HepG2 (cell line): ENCODE data around the gene NBEAL1. TPM values are rescaled to one million over a fixed set of nuclear protein-coding genes. Genes with fewer than 3 reads are reported as not detected.

ENCODE experiments used
- FOSL2 ChIP-seq: sonication (generic); formaldehyde crosslinking; IDR thresholded peaks from 2 replicates; pipeline ENCODE4 v1.4.0; 2020; ENCODE audit warnings: missing genetic modification reagents
- FOXO1 ChIP-seq: sonication (generic); formaldehyde crosslinking; IDR thresholded peaks from 2 replicates; pipeline ENCODE4 v1.4.0; 2020; ENCODE audit warnings: missing genetic modification reagents
- FOXP4 ChIP-seq: sonication (generic); formaldehyde crosslinking; IDR thresholded peaks from 2 replicates; pipeline ENCODE4 v1.4.0; 2020; ENCODE audit warnings: missing genetic modification reagents
- GMEB2 ChIP-seq: IDR thresholded peaks from 2 replicates; pipeline ENCODE4 v1.6.1; 2016; ENCODE audit warnings: missing biosample characterization, missing genetic modification reagents, low read depth
- HDAC6 ChIP-seq: fragments of 200-600 bp; sonication (generic); IDR thresholded peaks from 2 replicates; pipeline ENCODE4 v1.7.0; 2017; ENCODE audit warnings: mild to moderate bottlenecking, antibody characterized with exemption, low read length, low read depth
- HNRNPL ChIP-seq: fragments of 200-400 bp; formaldehyde crosslinking; IDR thresholded peaks from 2 replicates; pipeline ENCODE4 v1.6.1; 2017; ENCODE audit warnings: mild to moderate bottlenecking, low read depth, low read length
- HOXD1 ChIP-seq: sonication (generic); formaldehyde crosslinking; IDR thresholded peaks from 2 replicates; pipeline ENCODE4 v1.5.0; 2020; ENCODE audit warnings: missing genetic modification reagents
- MBD4 ChIP-seq: IDR thresholded peaks from 2 replicates; pipeline ENCODE4 v1.6.1; 2012; ENCODE audit warnings: low read length, inconsistent platforms, borderline replicate concordance
- NFIC ChIP-seq: IDR thresholded peaks from 2 replicates; pipeline ENCODE4 v1.6.1; 2012; ENCODE audit warnings: mild to moderate bottlenecking, low read length, inconsistent platforms
- PAX8 ChIP-seq: sonication (generic); formaldehyde crosslinking; IDR thresholded peaks from 2 replicates; pipeline ENCODE4 v1.8.0; 2022; ENCODE audit warnings: mild to moderate bottlenecking, missing genetic modification reagents, borderline replicate concordance
- RXRB ChIP-seq: IDR thresholded peaks from 2 replicates; pipeline ENCODE4 v1.6.1; 2016; ENCODE audit warnings: borderline replicate concordance, missing genetic modification reagents, missing compliant biosample characterization
- SAP130 ChIP-seq: IDR thresholded peaks from 2 replicates; pipeline ENCODE4 v1.6.1; 2016; ENCODE audit warnings: low read depth
- SOX5 ChIP-seq: IDR thresholded peaks from 2 replicates; pipeline ENCODE4 v1.6.1; 2016; ENCODE audit warnings: borderline replicate concordance
- SRF ChIP-seq: IDR thresholded peaks from 2 replicates; pipeline ENCODE4 v1.6.1; 2011; ENCODE audit warnings: mild to moderate bottlenecking, low read depth, low read length, moderate library complexity
- SYNCRIP ChIP-seq: fragments of 200-400 bp; formaldehyde crosslinking; IDR thresholded peaks from 2 replicates; pipeline ENCODE4 v1.6.1; 2018; ENCODE audit warnings: mild to moderate bottlenecking, low read depth, low read length; ENCODE audit not compliant: insufficient read depth
- TRIM24 ChIP-seq: sonication (generic); formaldehyde crosslinking; IDR thresholded peaks from 2 replicates; pipeline ENCODE4 v1.8.0; 2022; ENCODE audit warnings: mild to moderate bottlenecking, missing genetic modification reagents
- ZNF251 ChIP-seq: sonication (generic); formaldehyde crosslinking; IDR thresholded peaks from 2 replicates; pipeline ENCODE4 v1.9.0; 2021; ENCODE audit warnings: mild to moderate bottlenecking, missing genetic modification reagents
- ZNF362 ChIP-seq: sonication (generic); formaldehyde crosslinking; IDR thresholded peaks from 2 replicates; pipeline ENCODE4 v1.4.0; 2020; ENCODE audit warnings: missing genetic modification reagents, mild to moderate bottlenecking, borderline replicate concordance
- ZNF629 ChIP-seq: sonication (generic); formaldehyde crosslinking; conservative IDR thresholded peaks from 2 replicates; pipeline ENCODE4 v1.5.0; 2020; ENCODE audit warnings: missing genetic modification reagents
- ZNF660 ChIP-seq: sonication (generic); formaldehyde crosslinking; IDR thresholded peaks from 2 replicates; pipeline ENCODE4 v1.5.1; 2020; ENCODE audit warnings: mild to moderate bottlenecking, low read depth, missing genetic modification reagents, borderline replicate concordance
- ZNF777 ChIP-seq: sonication (generic); formaldehyde crosslinking; IDR thresholded peaks from 2 replicates; pipeline ENCODE4 v1.4.0; 2020; ENCODE audit warnings: missing genetic modification reagents
- ZNF782 ChIP-seq: sonication (generic); formaldehyde crosslinking; IDR thresholded peaks from 2 replicates; pipeline ENCODE4 v1.4.0; 2020; ENCODE audit warnings: missing genetic modification reagents, mild to moderate bottlenecking, borderline replicate concordance
- polyA plus RNA-seq, 8 experiments: library from polyadenylated mRNA; depleted of rRNA in 3 of 8; stranded (reverse) in 7 of 8; unstranded in 1 of 8; fragments of >200 nt; fragmentation: Illumina TruSeq in 4 of 8; extraction: Trizol in 4 of 8; gene quantifications; 2 replicates each; pipeline versions ENCODE4 v1.2.1 to v1.2.3, GENCODE V29; 2011 to 2016; ENCODE audit warnings: low read depth in 4 of 8, missing spikeins in 1 of 8, mixed read lengths in 1 of 8; ENCODE audit not compliant: insufficient read depth in 1 of 8
- total RNA-seq, 5 experiments: library from RNA; depleted of rRNA; stranded (reverse); fragments of >200 nt; fragmentation: Illumina TruSeq; extraction: Trizol; gene quantifications; 2 replicates each; pipeline ENCODE4 v1.2.3, GENCODE V29; 2016; ENCODE audit warnings: low read depth in 1 of 5
- TF ChIP-seq, protein P1 (sequence below): IDR thresholded peaks from 2 replicates; pipeline ENCODE4 v1.6.1; 2016; ENCODE audit warnings: mild to moderate bottlenecking
- TF ChIP-seq, protein P2 (sequence below): sonication (generic); formaldehyde crosslinking; IDR thresholded peaks from 2 replicates; pipeline ENCODE4 v1.4.0; 2020; ENCODE audit warnings: missing genetic modification reagents

NBEAL1 gene
- total and polyA plus RNA-seq, 2 of the 13 experiments (the other 11 are each of a cell fraction or from before 2014, with no cell fraction given): 6.4 to 15.7 TPM

DNA sequence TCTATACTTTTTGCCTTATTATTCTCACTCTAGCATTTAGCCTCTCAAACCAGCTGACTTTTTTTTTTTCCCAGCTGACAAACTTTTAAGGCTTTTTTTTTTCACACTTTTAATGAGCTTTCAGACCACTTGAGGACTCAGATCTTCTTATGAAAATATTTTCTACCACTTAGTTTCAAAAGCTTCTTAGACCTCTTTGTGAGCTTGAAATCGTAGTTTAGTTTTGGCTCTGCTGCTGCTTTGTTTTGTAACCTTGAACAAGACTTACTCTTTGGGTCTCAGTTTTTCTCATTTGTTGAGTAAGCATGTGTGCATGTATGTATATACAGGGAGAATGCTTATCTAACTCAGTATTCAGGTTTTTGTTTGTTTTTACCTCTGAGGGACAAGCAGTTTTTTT lies 3.5 kb downstream of the NBEAL1 start (continued):
- TF ChIP-seq, protein P1, sequence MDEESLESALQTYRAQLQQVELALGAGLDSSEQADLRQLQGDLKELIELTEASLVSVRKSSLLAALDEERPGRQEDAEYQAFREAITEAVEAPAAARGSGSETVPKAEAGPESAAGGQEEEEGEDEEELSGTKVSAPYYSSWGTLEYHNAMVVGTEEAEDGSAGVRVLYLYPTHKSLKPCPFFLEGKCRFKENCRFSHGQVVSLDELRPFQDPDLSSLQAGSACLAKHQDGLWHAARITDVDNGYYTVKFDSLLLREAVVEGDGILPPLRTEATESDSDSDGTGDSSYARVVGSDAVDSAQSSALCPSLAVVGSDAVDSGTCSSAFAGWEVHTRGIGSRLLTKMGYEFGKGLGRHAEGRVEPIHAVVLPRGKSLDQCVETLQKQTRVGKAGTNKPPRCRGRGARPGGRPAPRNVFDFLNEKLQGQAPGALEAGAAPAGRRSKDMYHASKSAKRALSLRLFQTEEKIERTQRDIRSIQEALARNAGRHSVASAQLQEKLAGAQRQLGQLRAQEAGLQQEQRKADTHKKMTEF (CRISPR knock-in tag): no peak
- TF ChIP-seq ZNF777 (no peak), ZNF629 (CRISPR knock-in tag) (peak; percentile 49; the same call in 1 of the 2 replicates), SOX5 (peak; percentile 45; the same call in 1 of the 2 replicates), GMEB2 (CRISPR knock-in tag) (no peak), HDAC6 (no peak), SRF (no peak), PAX8 (no peak), NFIC (no peak), HOXD1 (CRISPR knock-in tag) (no peak), TRIM24 (no peak), FOXP4 (CRISPR knock-in tag) (peak; percentile 45; the same call in 1 of the 2 replicates), ZNF782 (no peak), RXRB (CRISPR knock-in tag) (peak; percentile 40; the same call in 1 of the 2 replicates), MBD4 (no peak), SAP130 (CRISPR knock-in tag) (peak; percentile 62), FOSL2 (CRISPR knock-in tag) (no peak), SYNCRIP (no peak), FOXO1 (no peak), HNRNPL (no peak), ZNF362 (CRISPR knock-in tag) (no peak; the same call in 1 of the 2 replicates), ZNF660 (no peak), ZNF251 (CRISPR knock-in tag) (no peak)
- TF ChIP-seq, protein P2, sequence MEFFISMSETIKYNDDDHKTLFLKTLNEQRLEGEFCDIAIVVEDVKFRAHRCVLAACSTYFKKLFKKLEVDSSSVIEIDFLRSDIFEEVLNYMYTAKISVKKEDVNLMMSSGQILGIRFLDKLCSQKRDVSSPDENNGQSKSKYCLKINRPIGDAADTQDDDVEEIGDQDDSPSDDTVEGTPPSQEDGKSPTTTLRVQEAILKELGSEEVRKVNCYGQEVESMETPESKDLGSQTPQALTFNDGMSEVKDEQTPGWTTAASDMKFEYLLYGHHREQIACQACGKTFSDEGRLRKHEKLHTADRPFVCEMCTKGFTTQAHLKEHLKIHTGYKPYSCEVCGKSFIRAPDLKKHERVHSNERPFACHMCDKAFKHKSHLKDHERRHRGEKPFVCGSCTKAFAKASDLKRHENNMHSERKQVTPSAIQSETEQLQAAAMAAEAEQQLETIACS (CRISPR knock-in tag): no peak
